GM23248 (cell line): ENCODE data around the gene MAGI1. TPM values are rescaled to one million over a fixed set of nuclear protein-coding genes. Genes with fewer than 3 reads are reported as not detected.

Experiments
- DNase-seq: peaks from one replicate; pipeline ENCODE4 v3.0.0-alpha.2; 2015
- H2AFZ ChIP-seq: fragments of 200-600 bp; sonication (generic); 2 replicates; pipeline ENCODE4 v1.6.1; 2016; ENCODE audit warnings: antibody characterized with exemption
- H3F3A ChIP-seq: fragments of 200-600 bp; sonication (generic); 2 replicates; pipeline ENCODE4 v1.6.1; 2016; ENCODE audit warnings: mild to moderate bottlenecking, antibody characterized with exemption, mixed run types; ENCODE audit not compliant: insufficient read depth
- H3K27ac ChIP-seq: fragments of 200-600 bp; sonication (generic); 2 replicates; pipeline ENCODE4 v1.5.1; 2016; ENCODE audit warnings: mild to moderate bottlenecking
- H3K27me3 ChIP-seq: fragments of 200-600 bp; sonication (generic); replicated peaks from 2 replicates; pipeline ENCODE4 v1.6.1; 2016; ENCODE audit warnings: mild to moderate bottlenecking; ENCODE audit not compliant: insufficient read depth
- H3K36me3 ChIP-seq: fragments of 200-600 bp; sonication (generic); 2 replicates; pipeline ENCODE4 v1.6.1; 2016; ENCODE audit warnings: low read depth, mild to moderate bottlenecking
- H3K4me1 ChIP-seq: fragments of 200-600 bp; sonication (generic); 2 replicates; pipeline ENCODE4 v1.6.1; 2016; ENCODE audit warnings: mild to moderate bottlenecking; ENCODE audit not compliant: insufficient read depth
- H3K4me2 ChIP-seq: fragments of 200-600 bp; sonication (generic); one replicate; pipeline ENCODE4 v1.6.1; 2016; ENCODE audit warnings: mild to moderate bottlenecking; ENCODE audit not compliant: unreplicated experiment
- H3K4me3 ChIP-seq: fragments of 200-600 bp; sonication (generic); 2 replicates; pipeline ENCODE4 v1.5.1; 2016; ENCODE audit warnings: mild to moderate bottlenecking
- H3K79me2 ChIP-seq: fragments of 200-600 bp; sonication (generic); 2 replicates; pipeline ENCODE4 v1.6.1; 2016; ENCODE audit warnings: mild to moderate bottlenecking; ENCODE audit not compliant: insufficient read depth
- H3K9ac ChIP-seq: fragments of 200-600 bp; sonication (generic); 2 replicates; pipeline ENCODE4 v1.6.1; 2016; ENCODE audit warnings: mild to moderate bottlenecking
- H3K9me2 ChIP-seq: fragments of 200-600 bp; sonication (generic); 2 replicates; pipeline ENCODE4 v1.6.1; 2016; ENCODE audit warnings: mixed run types, mild to moderate bottlenecking, moderate library complexity; ENCODE audit not compliant: insufficient read depth
- H3K9me3 ChIP-seq: fragments of 200-600 bp; sonication (generic); one replicate; pipeline ENCODE4 v1.6.1; 2017; ENCODE audit warnings: low read depth
- H4K20me1 ChIP-seq: fragments of 200-600 bp; sonication (generic); 2 replicates; pipeline ENCODE4 v1.6.0; 2016; ENCODE audit not compliant: insufficient read depth
- EZH2 ChIP-seq: fragments of 200-600 bp; sonication (generic); IDR thresholded peaks from 2 replicates; pipeline ENCODE4 v1.6.1; 2018; ENCODE audit warnings: antibody characterized with exemption, mild to moderate bottlenecking; ENCODE audit not compliant: insufficient read depth, poor library complexity, severe bottlenecking
- EZH2phosphoT487 ChIP-seq: fragments of 200-600 bp; sonication (generic); IDR thresholded peaks from 2 replicates; pipeline ENCODE4 v1.6.1; 2018; ENCODE audit warnings: antibody characterized with exemption, moderate library complexity, mild to moderate bottlenecking, low read depth; ENCODE audit not compliant: insufficient read depth
- WGBS, 2 experiments: methylation state at CpG; one replicate each; pipeline ENCODE4 v1.1.6; 2015 to 2017; ENCODE audit warnings: low lambda C conversion rate in 2 of 2, low coverage in 1 of 2; ENCODE audit errors: missing lambda C conversion rate in 2 of 2; 5-methylcytosine and 5-hydroxymethylcytosine counted together
- in situ Hi-C: fragments of 300-500 bp; cut with MboI; formaldehyde crosslinking; loops from 2 replicates; pipeline ENCODE4 v1.15.0; 2020
- polyA plus RNA-seq: library from polyadenylated mRNA; unstranded; fragments of >200 nt; fragmentation: Nextera tagmentation; extraction: Ambion mirVana; gene quantifications from 2 replicates; pipeline ENCODE4 v1.2.1, GENCODE V29; 2016
- total RNA-seq: library from RNA; depleted of rRNA; stranded (reverse); fragments of >200 nt; shearing (Covaris generic); gene quantifications from 2 replicates; pipeline ENCODE4 v1.2.3, GENCODE V29; 2014

Gene MAGI1
- total and polyA plus RNA-seq, 2 experiments from 2014 or later, result 7.3 to 13.8 TPM

DNA sequence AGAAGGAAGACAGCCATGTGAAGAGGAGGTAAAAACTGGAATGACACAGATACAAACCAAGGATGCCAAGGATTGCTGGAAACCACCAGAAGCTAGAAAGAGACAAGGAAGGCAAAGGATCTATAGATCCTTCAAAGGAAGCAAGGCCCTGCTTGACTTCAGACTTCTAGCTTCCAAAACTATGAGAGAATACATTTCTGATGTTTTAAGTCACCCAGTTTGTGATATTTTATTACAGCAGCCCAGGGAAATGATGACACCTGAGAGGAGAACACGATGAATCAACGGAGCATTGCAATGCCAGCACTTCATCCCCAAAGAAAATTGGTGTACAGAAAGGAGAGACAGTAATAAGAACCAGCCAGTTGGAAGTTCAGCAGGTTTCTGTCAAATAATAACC, 116.3 kb downstream of the MAGI1 start:
- WGBS, 2 experiments, result 76 to 78% methylated on average over 2 of the region's 2 CpGs
- H3K4me2 ChIP-seq, result no peak overlapping the region
- peaks cover 14% of the 10 kb centered on the region for H3F3A ChIP-seq
- H4K20me1 ChIP-seq, result no peaks in the 10 kb centered on the region; the same call in 1 of the 2 replicates
- in situ Hi-C loops, result no loop called here
- H3K27me3 ChIP-seq, result no peaks in the 10 kb centered on the region
- H3K4me3 ChIP-seq, result no peak overlapping the region
- no peak overlapping the region for H2AFZ ChIP-seq
- peak overlapping the region; percentile 17; the same call in 1 of the 2 replicates for H3K27ac ChIP-seq
- no peaks in the 10 kb centered on the region for H3K9me3 ChIP-seq
- TF ChIP-seq EZH2, result no peak
- no peak for TF ChIP-seq EZH2phosphoT487
- DNase-seq, result peak; percentile 62
- H3K79me2 ChIP-seq, result peaks cover 97% of the 10 kb centered on the region
- no peak overlapping the region for H3K9ac ChIP-seq
- peaks cover 25% of the 10 kb centered on the region for H3K4me1 ChIP-seq
- H3K36me3 ChIP-seq, result no peaks in the 10 kb centered on the region
- no peaks in the 10 kb centered on the region for H3K9me2 ChIP-seq

DNA sequence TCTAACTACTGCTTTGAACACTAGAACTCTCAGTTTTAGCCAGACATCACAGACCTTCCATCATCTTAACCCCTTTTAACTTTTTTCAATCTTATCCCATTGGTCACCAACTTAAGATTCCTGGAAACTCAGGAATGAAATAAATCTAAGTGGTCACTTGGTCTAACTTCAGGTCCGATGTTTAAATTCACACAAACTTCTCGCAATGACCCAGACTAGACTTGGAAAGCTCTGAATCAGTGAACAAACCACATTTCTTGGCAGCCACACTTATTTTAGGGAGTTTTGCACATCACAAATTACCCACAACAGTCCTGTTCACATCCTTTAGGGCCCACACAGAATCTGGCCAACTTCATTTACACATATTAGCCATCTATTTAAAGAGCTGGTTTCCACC, 118.9 kb downstream of the MAGI1 start:
- no peak overlapping the region for H3K27ac ChIP-seq
- H3K36me3 ChIP-seq, result no peaks in the 10 kb centered on the region
- H3K27me3 ChIP-seq, result no peaks in the 10 kb centered on the region
- H3K4me2 ChIP-seq, result peak overlapping the region; percentile 33
- H3K4me1 ChIP-seq, result peaks cover 23% of the 10 kb centered on the region
- TF ChIP-seq EZH2 (no peak), EZH2phosphoT487 (no peak)
- H4K20me1 ChIP-seq, result no peaks in the 10 kb centered on the region; the same call in 1 of the 2 replicates
- WGBS, 2 experiments, result 53 to 65% methylated on average over 2 of the region's 2 CpGs
- H3K9ac ChIP-seq, result no peak overlapping the region
- no peak overlapping the region for H3K4me3 ChIP-seq
- peak; percentile 64 for DNase-seq
- H2AFZ ChIP-seq, result no peak overlapping the region
- H3K79me2 ChIP-seq, result peaks cover 96% of the 10 kb centered on the region
- in situ Hi-C loops, result no loop called here
- H3K9me3 ChIP-seq, result no peaks in the 10 kb centered on the region
- no peaks in the 10 kb centered on the region for H3K9me2 ChIP-seq
- H3F3A ChIP-seq, result peaks cover 14% of the 10 kb centered on the region

DNA sequence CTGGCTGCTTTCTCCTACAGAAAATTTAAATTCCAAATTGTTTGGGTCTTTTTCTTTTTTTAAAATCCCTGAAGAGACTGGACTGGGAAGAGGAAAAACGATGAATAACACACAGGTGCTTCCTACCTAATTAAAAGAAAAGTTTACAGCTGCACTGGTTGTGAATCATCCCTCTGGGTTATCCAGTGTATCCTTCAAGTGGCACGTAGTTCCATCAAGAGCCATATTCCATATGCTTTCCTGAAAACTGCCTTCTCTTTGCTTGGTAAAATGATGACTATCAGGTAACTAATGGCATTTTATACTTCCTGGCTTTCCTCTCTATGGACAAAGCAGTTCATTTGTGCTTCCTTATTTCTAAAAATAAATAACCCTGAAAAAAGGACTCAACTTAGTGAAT, 123.2 kb downstream of the MAGI1 start:
- Histone ChIP-seq H3K4me3 (no peak overlapping the region), H2AFZ (no peak overlapping the region), H3K9me3 (no peaks in the 10 kb centered on the region), H3K27ac (no peak overlapping the region), H3K4me1 (peaks cover 12% of the 10 kb centered on the region), H3K9me2 (no peaks in the 10 kb centered on the region), H4K20me1 (peaks cover 5% of the 10 kb centered on the region; the same call in 1 of the 2 replicates), H3K36me3 (no peaks in the 10 kb centered on the region), H3K4me2 (no peak overlapping the region), H3K79me2 (peaks cover 97% of the 10 kb centered on the region), H3K9ac (no peak overlapping the region), H3F3A (no peaks in the 10 kb centered on the region; the same call in 1 of the 2 replicates), H3K27me3 (no peaks in the 10 kb centered on the region)
- no peak for TF ChIP-seq EZH2
- TF ChIP-seq EZH2phosphoT487, result no peak
- no peak for DNase-seq
- WGBS, 2 experiments, result 80 to 84% methylated on average over 2 of the region's 2 CpGs
- in situ Hi-C loops, result no loop called here

DNA sequence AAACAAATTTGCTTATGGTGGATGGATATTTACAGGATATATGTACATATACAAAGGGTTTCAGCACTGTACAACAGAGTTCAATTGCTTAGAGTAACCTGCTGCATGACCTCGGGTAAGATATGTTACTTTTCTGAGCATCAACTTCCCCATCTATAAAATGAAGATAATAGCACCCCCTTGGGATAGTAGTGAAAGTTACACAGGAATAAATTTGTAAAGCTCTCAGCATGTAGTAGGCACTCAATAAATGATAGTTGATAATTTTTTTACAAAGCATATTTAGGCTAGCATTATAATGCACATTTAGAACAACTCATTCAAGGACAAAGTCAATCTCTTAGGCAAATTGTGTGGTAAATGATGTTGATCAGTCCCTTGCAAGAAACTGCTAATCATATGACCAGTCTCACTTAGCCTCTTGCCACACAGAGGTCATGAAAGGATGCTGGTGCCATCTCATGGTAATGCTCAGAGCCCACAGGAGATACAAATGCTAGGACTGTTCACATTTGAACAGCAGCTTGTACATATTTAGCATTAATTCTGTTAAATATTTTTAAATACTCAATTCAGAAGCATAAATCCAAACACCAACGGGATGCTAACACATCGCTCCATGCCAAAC, 123.9 kb downstream of the MAGI1 start:
- Histone ChIP-seq H3K9me2 (no peaks in the 10 kb centered on the region), H3K27me3 (no peaks in the 10 kb centered on the region), H3K27ac (no peak overlapping the region), H3K9me3 (no peaks in the 10 kb centered on the region), H3K36me3 (no peaks in the 10 kb centered on the region), H4K20me1 (peaks cover 5% of the 10 kb centered on the region; the same call in 1 of the 2 replicates), H3K9ac (no peak overlapping the region), H3K4me2 (no peak overlapping the region), H3F3A (no peaks in the 10 kb centered on the region; the same call in 1 of the 2 replicates), H3K4me3 (no peak overlapping the region), H3K79me2 (peaks cover 97% of the 10 kb centered on the region), H2AFZ (no peak overlapping the region), H3K4me1 (peaks cover 7% of the 10 kb centered on the region)
- DNase-seq, result peak; percentile 37
- in situ Hi-C loops, result no loop called here
- TF ChIP-seq EZH2phosphoT487 (no peak), EZH2 (no peak)
- WGBS, 2 experiments, result 88 to 93% methylated on average over 3 of the region's 3 CpGs
